ENCODE measurements around the gene MYH8. TPM values are rescaled to one million over a fixed set of nuclear protein-coding genes. Genes with fewer than 3 reads are reported as not detected.

Gene MYH8
- total RNA-seq (2021) (not detected in 3 replicates), Bru-seq, nascent RNA (not detected)
- long read RNA-seq, experiment 1, result 0 reads
- long read RNA-seq, experiment 2, result 0 reads
- long read RNA-seq, experiment 3, result 0 reads

DNA sequence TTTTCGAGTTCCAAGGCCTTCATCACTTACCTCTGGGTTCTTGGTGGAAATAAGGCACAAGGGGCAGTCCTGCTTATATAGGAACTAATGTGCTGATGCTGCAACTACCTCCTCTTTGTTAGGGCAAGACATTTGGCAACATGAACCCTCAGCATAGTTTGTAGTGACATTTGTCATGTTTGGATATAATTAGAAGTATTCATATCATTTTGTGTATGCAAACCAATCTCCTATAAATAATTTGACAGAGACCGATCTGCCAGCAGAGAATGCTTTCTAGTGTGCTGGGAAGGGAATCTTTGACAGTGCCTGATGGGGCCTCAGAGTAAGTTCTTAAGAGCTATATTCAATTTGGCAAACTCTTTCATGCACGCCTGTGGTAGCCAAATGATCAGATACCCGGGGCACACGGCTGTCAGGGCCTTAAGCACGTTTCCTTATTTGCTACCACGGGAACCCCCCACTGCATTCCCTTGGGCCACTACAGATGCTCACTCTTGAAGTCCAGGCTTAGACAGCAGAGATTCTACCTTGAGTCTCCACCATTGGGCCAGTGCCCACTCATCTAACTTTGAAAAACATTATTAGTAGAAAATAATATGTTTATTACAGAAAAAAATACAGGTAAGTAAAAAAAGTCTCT is at the start of gene MYH8:
Gene MYH8 (minus strand): TSS at position 51 of the 643 bp plus-strand sequence. CDS start 1,723 bp downstream, outside the sequence.
- Mint-ChIP-seq H3K36me3 (no peaks in the 10 kb centered on the region), H3K27ac (no peak within 1 kb of the TSS)

DNA sequence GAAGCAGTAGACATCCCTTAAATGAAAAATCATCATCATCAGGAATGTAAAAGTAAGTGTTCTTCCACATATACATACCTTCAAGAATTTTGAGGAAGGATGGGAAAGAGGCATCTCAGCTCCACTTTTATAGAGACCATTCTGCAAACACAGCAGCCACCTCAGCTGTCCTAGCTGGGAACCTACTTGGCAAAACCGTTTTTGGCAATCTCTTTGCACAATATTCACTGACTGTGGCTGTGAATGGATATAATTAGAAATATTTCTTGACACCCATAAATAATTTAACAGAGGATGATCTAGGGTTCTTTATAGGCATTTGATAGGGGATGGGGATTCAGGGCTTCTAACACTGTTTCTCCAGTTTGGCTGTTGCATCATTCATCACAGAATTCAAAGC is 47.7 kb upstream of the MYH8 start, which contains the start of gene MYH4:
Gene MYH4 (minus strand): TSS at position 101 of the 400 bp plus-strand sequence. CDS start 2,814 bp downstream, outside the sequence.
- Mint-ChIP-seq H3K27me3 (ENCODE audit: low read depth) (no peaks in the 10 kb centered on the region), H3K36me3 (no peaks in the 10 kb centered on the region), H3K9me3 (peaks cover 4% of the 10 kb centered on the region), H3K4me1 (no peaks in the 10 kb centered on the region), H3K4me3 (no peak within 1 kb of the TSS), H3K27ac (no peak within 1 kb of the TSS)
- CTCF ChIA-PET, result no interaction called here
- no peak for ATAC-seq
- DNase-seq (ENCODE audit: low spot score), result no peak
- POLR2A ChIA-PET, result no interaction called here
- TF ChIP-seq CBFB (CRISPR knock-in tag; IDR thresholded peaks at IDR 0.05; ENCODE audit: low read depth), result no peak
- TF ChIP-seq ZNF138 (CRISPR knock-in tag; conservative IDR thresholded peaks at IDR 0.05), result no peak
- TF ChIP-seq, protein P1, sequence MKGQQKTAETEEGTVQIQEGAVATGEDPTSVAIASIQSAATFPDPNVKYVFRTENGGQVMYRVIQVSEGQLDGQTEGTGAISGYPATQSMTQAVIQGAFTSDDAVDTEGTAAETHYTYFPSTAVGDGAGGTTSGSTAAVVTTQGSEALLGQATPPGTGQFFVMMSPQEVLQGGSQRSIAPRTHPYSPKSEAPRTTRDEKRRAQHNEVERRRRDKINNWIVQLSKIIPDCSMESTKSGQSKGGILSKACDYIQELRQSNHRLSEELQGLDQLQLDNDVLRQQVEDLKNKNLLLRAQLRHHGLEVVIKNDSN (CRISPR knock-in tag; IDR thresholded peaks at IDR 0.05), result no peak
- TF ChIP-seq TP53 (CRISPR knock-in tag; IDR thresholded peaks at IDR 0.05), result no peak
- no peak for TF ChIP-seq PRRX2 (CRISPR knock-in tag; IDR thresholded peaks at IDR 0.05)
- TF ChIP-seq, protein P2, sequence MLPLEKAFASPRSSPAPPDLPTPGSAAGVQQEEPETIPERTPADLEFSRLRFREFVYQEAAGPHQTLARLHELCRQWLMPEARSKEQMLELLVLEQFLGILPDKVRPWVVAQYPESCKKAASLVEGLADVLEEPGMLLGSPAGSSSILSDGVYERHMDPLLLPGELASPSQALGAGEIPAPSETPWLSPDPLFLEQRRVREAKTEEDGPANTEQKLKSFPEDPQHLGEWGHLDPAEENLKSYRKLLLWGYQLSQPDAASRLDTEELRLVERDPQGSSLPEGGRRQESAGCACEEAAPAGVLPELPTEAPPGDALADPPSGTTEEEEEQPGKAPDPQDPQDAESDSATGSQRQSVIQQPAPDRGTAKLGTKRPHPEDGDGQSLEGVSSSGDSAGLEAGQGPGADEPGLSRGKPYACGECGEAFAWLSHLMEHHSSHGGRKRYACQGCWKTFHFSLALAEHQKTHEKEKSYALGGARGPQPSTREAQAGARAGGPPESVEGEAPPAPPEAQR (CRISPR knock-in tag; IDR thresholded peaks at IDR 0.05), result no peak
- TF ChIP-seq OVOL2 (CRISPR knock-in tag; IDR thresholded peaks at IDR 0.05; ENCODE audit: borderline replicate concordance), result no peak
- TF ChIP-seq, protein P3, sequence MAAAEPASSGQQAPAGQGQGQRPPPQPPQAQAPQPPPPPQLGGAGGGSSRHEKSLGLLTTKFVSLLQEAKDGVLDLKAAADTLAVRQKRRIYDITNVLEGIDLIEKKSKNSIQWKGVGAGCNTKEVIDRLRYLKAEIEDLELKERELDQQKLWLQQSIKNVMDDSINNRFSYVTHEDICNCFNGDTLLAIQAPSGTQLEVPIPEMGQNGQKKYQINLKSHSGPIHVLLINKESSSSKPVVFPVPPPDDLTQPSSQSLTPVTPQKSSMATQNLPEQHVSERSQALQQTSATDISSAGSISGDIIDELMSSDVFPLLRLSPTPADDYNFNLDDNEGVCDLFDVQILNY (CRISPR knock-in tag; IDR thresholded peaks at IDR 0.05), result no peak

More for the DNA sequence above, at the start of gene MYH8:
- POLR2A ChIA-PET, result no interaction called here
- Mint-ChIP-seq H3K9me3 (no peaks in the 10 kb centered on the region), H3K4me3 (no peak within 1 kb of the TSS), H3K4me1 (peaks cover 21% of the 10 kb centered on the region), H3K27me3 (ENCODE audit: low read depth) (no peaks in the 10 kb centered on the region)
- TF ChIP-seq, protein P4, sequence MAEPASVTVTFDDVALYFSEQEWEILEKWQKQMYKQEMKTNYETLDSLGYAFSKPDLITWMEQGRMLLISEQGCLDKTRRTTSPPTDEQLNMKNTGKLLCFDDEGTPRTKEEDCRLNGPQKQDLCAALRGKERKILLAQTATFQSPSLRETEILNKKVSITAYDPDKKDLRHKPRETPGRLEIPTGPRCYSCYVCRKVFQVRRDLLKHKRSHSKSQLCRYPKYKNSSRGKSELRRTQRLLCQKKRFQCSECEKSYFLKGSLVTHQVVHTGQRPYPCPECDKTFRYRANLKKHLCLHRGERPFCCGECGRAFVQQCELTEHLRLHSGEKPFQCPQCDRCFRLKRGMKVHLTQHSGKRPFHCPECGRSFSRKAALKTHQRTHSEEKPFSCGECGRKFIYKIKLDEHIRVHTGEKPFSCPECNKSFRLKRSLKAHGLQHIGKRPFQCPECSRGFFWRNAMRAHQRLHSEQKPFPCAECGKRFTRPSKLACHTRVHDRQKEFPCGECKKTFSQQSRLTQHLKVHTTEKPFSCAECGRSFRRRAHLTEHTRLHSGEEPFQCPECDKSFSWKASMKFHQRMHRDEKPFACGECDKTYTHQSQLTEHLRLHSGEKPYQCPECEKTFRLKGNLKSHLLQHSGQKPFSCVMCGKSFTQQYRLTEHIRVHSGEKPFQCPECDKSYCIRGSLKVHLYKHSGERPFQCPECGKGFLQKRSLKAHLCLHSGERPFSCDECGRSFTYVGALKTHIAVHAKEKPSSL (CRISPR knock-in tag; conservative IDR thresholded peaks at IDR 0.05), result no peak
- TF ChIP-seq, protein P3 (CRISPR knock-in tag; IDR thresholded peaks at IDR 0.05), result no peak
- TF ChIP-seq, protein P5, sequence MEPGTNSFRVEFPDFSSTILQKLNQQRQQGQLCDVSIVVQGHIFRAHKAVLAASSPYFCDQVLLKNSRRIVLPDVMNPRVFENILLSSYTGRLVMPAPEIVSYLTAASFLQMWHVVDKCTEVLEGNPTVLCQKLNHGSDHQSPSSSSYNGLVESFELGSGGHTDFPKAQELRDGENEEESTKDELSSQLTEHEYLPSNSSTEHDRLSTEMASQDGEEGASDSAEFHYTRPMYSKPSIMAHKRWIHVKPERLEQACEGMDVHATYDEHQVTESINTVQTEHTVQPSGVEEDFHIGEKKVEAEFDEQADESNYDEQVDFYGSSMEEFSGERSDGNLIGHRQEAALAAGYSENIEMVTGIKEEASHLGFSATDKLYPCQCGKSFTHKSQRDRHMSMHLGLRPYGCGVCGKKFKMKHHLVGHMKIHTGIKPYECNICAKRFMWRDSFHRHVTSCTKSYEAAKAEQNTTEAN (CRISPR knock-in tag; IDR thresholded peaks at IDR 0.05), result no peak
- TF ChIP-seq PRRX2 (CRISPR knock-in tag; IDR thresholded peaks at IDR 0.05) (no peak), ATF1 (CRISPR knock-in tag; IDR thresholded peaks at IDR 0.05) (no peak), GTF2I (CRISPR knock-in tag; conservative IDR thresholded peaks at IDR 0.05) (no peak), IRF2 (CRISPR knock-in tag; IDR thresholded peaks at IDR 0.05; ENCODE audit: borderline replicate concordance, low read depth) (no peak), OVOL2 (CRISPR knock-in tag; IDR thresholded peaks at IDR 0.05; ENCODE audit: borderline replicate concordance) (no peak), ZNF423 (CRISPR knock-in tag; IDR thresholded peaks at IDR 0.05) (no peak), SMAD4 (CRISPR knock-in tag; IDR thresholded peaks at IDR 0.05) (no peak), FOXK1 (CRISPR knock-in tag; IDR thresholded peaks at IDR 0.05) (no peak)
- TF ChIP-seq, protein P6, sequence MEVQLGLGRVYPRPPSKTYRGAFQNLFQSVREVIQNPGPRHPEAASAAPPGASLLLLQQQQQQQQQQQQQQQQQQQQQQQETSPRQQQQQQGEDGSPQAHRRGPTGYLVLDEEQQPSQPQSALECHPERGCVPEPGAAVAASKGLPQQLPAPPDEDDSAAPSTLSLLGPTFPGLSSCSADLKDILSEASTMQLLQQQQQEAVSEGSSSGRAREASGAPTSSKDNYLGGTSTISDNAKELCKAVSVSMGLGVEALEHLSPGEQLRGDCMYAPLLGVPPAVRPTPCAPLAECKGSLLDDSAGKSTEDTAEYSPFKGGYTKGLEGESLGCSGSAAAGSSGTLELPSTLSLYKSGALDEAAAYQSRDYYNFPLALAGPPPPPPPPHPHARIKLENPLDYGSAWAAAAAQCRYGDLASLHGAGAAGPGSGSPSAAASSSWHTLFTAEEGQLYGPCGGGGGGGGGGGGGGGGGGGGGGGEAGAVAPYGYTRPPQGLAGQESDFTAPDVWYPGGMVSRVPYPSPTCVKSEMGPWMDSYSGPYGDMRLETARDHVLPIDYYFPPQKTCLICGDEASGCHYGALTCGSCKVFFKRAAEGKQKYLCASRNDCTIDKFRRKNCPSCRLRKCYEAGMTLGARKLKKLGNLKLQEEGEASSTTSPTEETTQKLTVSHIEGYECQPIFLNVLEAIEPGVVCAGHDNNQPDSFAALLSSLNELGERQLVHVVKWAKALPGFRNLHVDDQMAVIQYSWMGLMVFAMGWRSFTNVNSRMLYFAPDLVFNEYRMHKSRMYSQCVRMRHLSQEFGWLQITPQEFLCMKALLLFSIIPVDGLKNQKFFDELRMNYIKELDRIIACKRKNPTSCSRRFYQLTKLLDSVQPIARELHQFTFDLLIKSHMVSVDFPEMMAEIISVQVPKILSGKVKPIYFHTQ (CRISPR knock-in tag; IDR thresholded peaks at IDR 0.05), result no peak
- TF ChIP-seq, protein P7, sequence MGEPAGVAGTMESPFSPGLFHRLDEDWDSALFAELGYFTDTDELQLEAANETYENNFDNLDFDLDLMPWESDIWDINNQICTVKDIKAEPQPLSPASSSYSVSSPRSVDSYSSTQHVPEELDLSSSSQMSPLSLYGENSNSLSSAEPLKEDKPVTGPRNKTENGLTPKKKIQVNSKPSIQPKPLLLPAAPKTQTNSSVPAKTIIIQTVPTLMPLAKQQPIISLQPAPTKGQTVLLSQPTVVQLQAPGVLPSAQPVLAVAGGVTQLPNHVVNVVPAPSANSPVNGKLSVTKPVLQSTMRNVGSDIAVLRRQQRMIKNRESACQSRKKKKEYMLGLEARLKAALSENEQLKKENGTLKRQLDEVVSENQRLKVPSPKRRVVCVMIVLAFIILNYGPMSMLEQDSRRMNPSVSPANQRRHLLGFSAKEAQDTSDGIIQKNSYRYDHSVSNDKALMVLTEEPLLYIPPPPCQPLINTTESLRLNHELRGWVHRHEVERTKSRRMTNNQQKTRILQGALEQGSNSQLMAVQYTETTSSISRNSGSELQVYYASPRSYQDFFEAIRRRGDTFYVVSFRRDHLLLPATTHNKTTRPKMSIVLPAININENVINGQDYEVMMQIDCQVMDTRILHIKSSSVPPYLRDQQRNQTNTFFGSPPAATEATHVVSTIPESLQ (CRISPR knock-in tag; IDR thresholded peaks at IDR 0.05), result no peak
- ATAC-seq (no peak), DNase-seq (ENCODE audit: low spot score) (no peak)
- CTCF ChIA-PET, result no interaction called here

Data from WTC11 (cell line).